SK-N-SH (cell line): ENCODE results near the gene EDN3. TPM values are rescaled to one million over a fixed set of nuclear protein-coding genes. Genes with fewer than 3 reads are reported as not detected.
"Not testable (repeated sequence)": the region's sequence is repeated elsewhere in the genome, so short reads cannot be mapped to it uniquely, and the experiment has no call there.

Experiments
- CTCF ChIA-PET: fragments of 300-600, 350-600 bp; formaldehyde crosslinking; extraction: SDS; loops from one replicate; lab custom pipeline; 2021; lab: Yijun Ruan, JAX
- POLR2A ChIA-PET: fragments of 350-600 bp; sonication (Branson Sonifier 250); formaldehyde crosslinking; extraction: SDS; loops from one replicate; lab custom pipeline; 2020; ENCODE audit warnings: antibody characterized with exemption, inconsistent platforms; lab: Yijun Ruan, JAX
- DNase-seq: peaks from one replicate; pipeline ENCODE4 v3.0.0; 2012
- H2AFZ ChIP-seq: fragments of 200-600 bp; sonication (generic); 2 replicates; pipeline ENCODE4 v1.8.1; 2016; ENCODE audit warnings: antibody characterized with exemption, mild to moderate bottlenecking, low read depth
- H3F3A ChIP-seq: fragments of 200-600 bp; sonication (generic); replicated peaks from 2 replicates; pipeline ENCODE3; 2016; ENCODE audit warnings: antibody characterized with exemption, mild to moderate bottlenecking; ENCODE audit not compliant: insufficient read depth
- H3K27ac ChIP-seq, 2 experiments: fragments of 200-500 bp in 1 of 2; fragments of 200-600 bp in 1 of 2; sonication (Bioruptor generic) in 1 of 2; sonication (generic), shearing (Covaris generic) in 1 of 2; 2 replicates each; pipeline versions ENCODE4 v1.5.1 to v1.6.1; 2014 to 2016; ENCODE audit warnings: low read depth in 2 of 2, inconsistent platforms in 1 of 2, low read length in 1 of 2, mild to moderate bottlenecking in 1 of 2, mixed read lengths in 1 of 2
- H3K27me3 ChIP-seq: fragments of 200-600 bp; sonication (generic), shearing (Covaris generic); 2 replicates; pipeline ENCODE4 v1.6.1; 2016; ENCODE audit warnings: mixed run types; ENCODE audit not compliant: insufficient read depth
- H3K36me3 ChIP-seq, 2 experiments: fragments of 200-500 bp in 1 of 2; fragments of 200-600 bp in 1 of 2; sonication (Bioruptor generic) in 1 of 2; sonication (generic) in 1 of 2; replicated peaks in 1 of 2; 2 replicates each; pipeline versions ENCODE3 to v1.5.1; 2014 to 2016; ENCODE audit warnings: low read length in 1 of 2, mild to moderate bottlenecking in 1 of 2; ENCODE audit not compliant: insufficient read depth in 2 of 2, control insufficient read depth in 1 of 2
- H3K4me1 ChIP-seq, 2 experiments: fragments of 200-500 bp in 1 of 2; fragments of 200-600 bp in 1 of 2; sonication (Bioruptor generic) in 1 of 2; sonication (generic), shearing (Covaris generic) in 1 of 2; 2 replicates each; pipeline versions ENCODE4 v1.5.1 to v1.6.1; 2014 to 2016; ENCODE audit warnings: low read depth in 1 of 2, low read length in 1 of 2, mixed run types in 1 of 2; ENCODE audit not compliant: insufficient read depth in 2 of 2, control insufficient read depth in 1 of 2
- H3K4me2 ChIP-seq: fragments of 200-600 bp; sonication (generic), shearing (Covaris generic); 2 replicates; pipeline ENCODE4 v1.6.1; 2017; ENCODE audit warnings: mixed run types
- H3K4me3 ChIP-seq, 2 experiments: fragments of 200-500 bp in 1 of 2; fragments of 200-600 bp in 1 of 2; sonication (Bioruptor generic) in 1 of 2; sonication (generic), shearing (Covaris generic) in 1 of 2; 2 replicates each; pipeline versions ENCODE4 v1.5.1 to v1.8.1; 2014 to 2016; ENCODE audit warnings: low read depth in 2 of 2, inconsistent platforms in 1 of 2, low read length in 1 of 2, mild to moderate bottlenecking in 1 of 2, mixed read lengths in 1 of 2, moderate library complexity in 1 of 2
- H3K79me2 ChIP-seq: fragments of 200-600 bp; sonication (generic); 2 replicates; pipeline ENCODE4 v1.8.1; 2017; ENCODE audit warnings: mild to moderate bottlenecking; ENCODE audit not compliant: insufficient read depth
- H3K9ac ChIP-seq: fragments of 200-600 bp; sonication (generic); 2 replicates; pipeline ENCODE4 v1.6.1; 2017; ENCODE audit warnings: mixed run types
- H3K9me2 ChIP-seq: fragments of 200-600 bp; sonication (generic); 2 replicates; pipeline ENCODE4 v1.6.1; 2017; ENCODE audit warnings: mixed run types
- H3K9me3 ChIP-seq: fragments of 200-600 bp; sonication (generic); 2 replicates; pipeline ENCODE4 v1.6.1; 2017; ENCODE audit warnings: mixed run types, mild to moderate bottlenecking, moderate library complexity
- H4K20me1 ChIP-seq: fragments of 200-600 bp; sonication (generic); 2 replicates; pipeline ENCODE4 v1.6.1; 2017; ENCODE audit warnings: mild to moderate bottlenecking, mixed run types; ENCODE audit not compliant: insufficient read depth
- EP300 ChIP-seq, 2 experiments: IDR thresholded peaks; 2 replicates each; pipeline versions ENCODE4 v1.4.0 to v1.6.1; 2012; ENCODE audit warnings: borderline replicate concordance in 1 of 2, low read depth in 1 of 2, low read length in 1 of 2
- EZH2phosphoT487 ChIP-seq: fragments of 200-600 bp; sonication (generic); IDR thresholded peaks from 2 replicates; pipeline ENCODE4 v1.6.1; 2017; ENCODE audit warnings: low read depth, mixed run types, mild to moderate bottlenecking, antibody characterized with exemption, moderate library complexity, borderline replicate concordance
- GATA2 ChIP-seq: sonication (generic); formaldehyde crosslinking; IDR thresholded peaks from 2 replicates; pipeline ENCODE4 v1.5.0; 2020; ENCODE audit warnings: mild to moderate bottlenecking, missing genetic modification reagents
- MAX ChIP-seq: IDR thresholded peaks from 2 replicates; pipeline ENCODE4 v1.4.0; 2012; ENCODE audit warnings: low read depth
- MEF2A ChIP-seq: IDR thresholded peaks from 2 replicates; pipeline ENCODE4 v1.4.0; 2012; ENCODE audit warnings: low read depth, borderline replicate concordance
- MXI1 ChIP-seq: IDR thresholded peaks from 2 replicates; pipeline ENCODE4 v1.6.1; 2012; ENCODE audit warnings: mild to moderate bottlenecking, low read depth, low read length, improper control_type of control experiment
- RFX5 ChIP-seq: IDR thresholded peaks from 2 replicates; pipeline ENCODE4 v1.6.1; 2012; ENCODE audit warnings: mild to moderate bottlenecking, improper control_type of control experiment, low read length
- RXRA ChIP-seq: IDR thresholded peaks from 2 replicates; pipeline ENCODE4 v1.4.0; 2012; ENCODE audit warnings: low read depth, mild to moderate bottlenecking, borderline replicate concordance
- SMC3 ChIP-seq: IDR thresholded peaks from 2 replicates; pipeline ENCODE4 v1.6.1; 2012; ENCODE audit warnings: low read depth, low read length, improper control_type of control experiment
- USF2 ChIP-seq: fragments of 150-350 bp; IDR thresholded peaks from 2 replicates; pipeline ENCODE4 v1.6.1; 2017; ENCODE audit warnings: antibody characterized with exemption, low read length, low read depth, borderline replicate concordance
- YY1 ChIP-seq: IDR thresholded peaks from 2 replicates; pipeline ENCODE4 v1.4.0; 2012; ENCODE audit warnings: low read depth, mild to moderate bottlenecking
- ZBTB33 ChIP-seq: IDR thresholded peaks from 2 replicates; pipeline ENCODE4 v1.4.0; 2012; ENCODE audit warnings: low read depth, borderline replicate concordance
- WGBS: methylation state at CpG from one replicate; pipeline ENCODE4 v1.1.6; 2017; ENCODE audit warnings: low lambda C conversion rate; 5-methylcytosine and 5-hydroxymethylcytosine counted together
- polyA plus RNA-seq, 3 experiments: library from polyadenylated mRNA; depleted of rRNA; stranded (reverse); fragments of >200 nt; gene quantifications; 2 replicates each; pipeline ENCODE4 v1.2.3, GENCODE V29; 2012
- TF ChIP-seq, protein P1 (sequence below): IDR thresholded peaks from 2 replicates; pipeline ENCODE4 v1.6.1; 2012; ENCODE audit warnings: mild to moderate bottlenecking, low read depth, low read length, moderate library complexity
- TF ChIP-seq, protein P2 (sequence below): IDR thresholded peaks from 2 replicates; pipeline ENCODE4; 2012

EDN3 gene
- polyA plus RNA-seq, 1 of the 3 experiments (the other 2 are of a cell fraction): 0.02 TPM

GRCh38 chr20:59356662-59357165 is 56.3 kb downstream of the EDN3 start (continued):
- no peak for TF ChIP-seq USF2
- TF ChIP-seq EP300 (IDR thresholded peaks at IDR 0.05; ENCODE audit: borderline replicate concordance in 1 of 2, low read depth in 1 of 2, low read length in 1 of 2): no peak
- no peak for TF ChIP-seq MEF2A
- TF ChIP-seq GATA2: no peak
- no peak for TF ChIP-seq MXI1
- TF ChIP-seq YY1: no peak
- TF ChIP-seq EZH2phosphoT487: no peak
- TF ChIP-seq, all 33 proteins: peak for 0

DNA sequence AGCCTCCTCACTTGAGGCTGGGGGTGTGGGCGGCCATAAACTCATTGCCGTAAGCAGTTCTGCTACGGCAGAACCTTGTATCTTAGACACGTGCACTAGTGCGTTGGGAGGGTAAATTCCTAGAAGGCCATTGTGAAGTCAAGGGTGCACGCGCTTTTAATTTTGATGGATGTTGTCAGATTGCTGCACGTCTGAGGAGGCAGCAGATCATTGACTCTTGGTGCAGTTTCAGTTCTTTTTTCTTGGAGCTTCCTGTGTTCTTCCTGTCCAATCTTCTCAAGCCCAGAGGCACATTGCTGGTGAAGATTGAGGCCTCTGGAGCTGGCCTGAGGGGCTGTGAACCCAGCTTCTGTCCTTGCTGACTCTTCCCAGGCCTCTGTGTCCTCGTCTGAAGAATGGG is 58.4 kb downstream of the EDN3 start:
- H3K9me3 ChIP-seq, DNase-seq, H3K4me1 ChIP-seq, H3F3A ChIP-seq, H3K36me3 ChIP-seq, H3K9me2 ChIP-seq, H3K27me3 ChIP-seq, H3K27ac ChIP-seq, H2AFZ ChIP-seq, CTCF ChIA-PET, H4K20me1 ChIP-seq, H3K9ac ChIP-seq, H3K79me2 ChIP-seq, H3K4me3 ChIP-seq, POLR2A ChIA-PET, H3K4me2 ChIP-seq: not testable (repeated sequence)
- WGBS: 61% methylated on average over 3 of the region's 9 CpGs

GRCh38 chr20:59359906-59360725 is 59.7 kb downstream of the EDN3 start:
- no peak overlapping the region for H3K4me3 ChIP-seq
- H3K9me3 ChIP-seq: no peaks in the 10 kb centered on the region
- WGBS: 67% methylated on average over 15 of the region's 15 CpGs
- H3K4me1 ChIP-seq: peaks cover 0 to 9% of the 10 kb centered on the region in 2 experiments; a peak in 1 of 4 replicates
- H2AFZ ChIP-seq: no peak overlapping the region
- H3K9me2 ChIP-seq: no peaks in the 10 kb centered on the region
- H3K27me3 ChIP-seq: no peaks in the 10 kb centered on the region
- H3K79me2 ChIP-seq: no peaks in the 10 kb centered on the region
- H4K20me1 ChIP-seq: no peaks in the 10 kb centered on the region
- H3K36me3 ChIP-seq: no peaks in the 10 kb centered on the region
- H3K27ac ChIP-seq: no peak overlapping the region
- no peak for DNase-seq
- CTCF ChIA-PET: interaction anchor here (0.6 to 1.0 kb wide), 2 partner anchors 26 to 136 kb away, joined by 3 read pairs; no protein-coding TSS in a partner anchor
- no peak overlapping the region for H3K4me2 ChIP-seq
- H3F3A ChIP-seq: no peaks in the 10 kb centered on the region
- POLR2A ChIA-PET: no interaction called here
- TF ChIP-seq RFX5: no peak
- no peak for TF ChIP-seq RXRA
- TF ChIP-seq, protein P1, sequence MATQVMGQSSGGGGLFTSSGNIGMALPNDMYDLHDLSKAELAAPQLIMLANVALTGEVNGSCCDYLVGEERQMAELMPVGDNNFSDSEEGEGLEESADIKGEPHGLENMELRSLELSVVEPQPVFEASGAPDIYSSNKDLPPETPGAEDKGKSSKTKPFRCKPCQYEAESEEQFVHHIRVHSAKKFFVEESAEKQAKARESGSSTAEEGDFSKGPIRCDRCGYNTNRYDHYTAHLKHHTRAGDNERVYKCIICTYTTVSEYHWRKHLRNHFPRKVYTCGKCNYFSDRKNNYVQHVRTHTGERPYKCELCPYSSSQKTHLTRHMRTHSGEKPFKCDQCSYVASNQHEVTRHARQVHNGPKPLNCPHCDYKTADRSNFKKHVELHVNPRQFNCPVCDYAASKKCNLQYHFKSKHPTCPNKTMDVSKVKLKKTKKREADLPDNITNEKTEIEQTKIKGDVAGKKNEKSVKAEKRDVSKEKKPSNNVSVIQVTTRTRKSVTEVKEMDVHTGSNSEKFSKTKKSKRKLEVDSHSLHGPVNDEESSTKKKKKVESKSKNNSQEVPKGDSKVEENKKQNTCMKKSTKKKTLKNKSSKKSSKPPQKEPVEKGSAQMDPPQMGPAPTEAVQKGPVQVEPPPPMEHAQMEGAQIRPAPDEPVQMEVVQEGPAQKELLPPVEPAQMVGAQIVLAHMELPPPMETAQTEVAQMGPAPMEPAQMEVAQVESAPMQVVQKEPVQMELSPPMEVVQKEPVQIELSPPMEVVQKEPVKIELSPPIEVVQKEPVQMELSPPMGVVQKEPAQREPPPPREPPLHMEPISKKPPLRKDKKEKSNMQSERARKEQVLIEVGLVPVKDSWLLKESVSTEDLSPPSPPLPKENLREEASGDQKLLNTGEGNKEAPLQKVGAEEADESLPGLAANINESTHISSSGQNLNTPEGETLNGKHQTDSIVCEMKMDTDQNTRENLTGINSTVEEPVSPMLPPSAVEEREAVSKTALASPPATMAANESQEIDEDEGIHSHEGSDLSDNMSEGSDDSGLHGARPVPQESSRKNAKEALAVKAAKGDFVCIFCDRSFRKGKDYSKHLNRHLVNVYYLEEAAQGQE: no peak
- TF ChIP-seq MAX: no peak
- TF ChIP-seq ZBTB33: no peak
- no peak for TF ChIP-seq YY1
- TF ChIP-seq, protein P2, sequence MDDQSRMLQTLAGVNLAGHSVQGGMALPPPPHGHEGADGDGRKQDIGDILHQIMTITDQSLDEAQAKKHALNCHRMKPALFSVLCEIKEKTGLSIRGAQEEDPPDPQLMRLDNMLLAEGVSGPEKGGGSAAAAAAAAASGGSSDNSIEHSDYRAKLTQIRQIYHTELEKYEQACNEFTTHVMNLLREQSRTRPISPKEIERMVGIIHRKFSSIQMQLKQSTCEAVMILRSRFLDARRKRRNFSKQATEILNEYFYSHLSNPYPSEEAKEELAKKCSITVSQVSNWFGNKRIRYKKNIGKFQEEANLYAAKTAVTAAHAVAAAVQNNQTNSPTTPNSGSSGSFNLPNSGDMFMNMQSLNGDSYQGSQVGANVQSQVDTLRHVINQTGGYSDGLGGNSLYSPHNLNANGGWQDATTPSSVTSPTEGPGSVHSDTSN: no peak
- TF ChIP-seq SMC3: no peak
- TF ChIP-seq EP300 (IDR thresholded peaks at IDR 0.05; ENCODE audit: borderline replicate concordance in 1 of 2, low read depth in 1 of 2, low read length in 1 of 2): no peak
- TF ChIP-seq EZH2phosphoT487: no peak
- no peak overlapping the region for H3K9ac ChIP-seq
